ENCODE results near the gene PDLIM1. TPM values are rescaled to one million over a fixed set of nuclear protein-coding genes. Genes with fewer than 3 reads are reported as not detected.

PDLIM1 gene
- total and polyA plus RNA-seq, 9 of the 15 experiments (the other 6 are each of a cell fraction or from before 2014, with no cell fraction given), result 19.8 to 164 (median 39.1) TPM

GRCh38 chr10:95297402-95297801 is 6.6 kb upstream of the PDLIM1 start (continued):
- TF ChIP-seq ZNF165 (CRISPR knock-in tag; IDR thresholded peaks at IDR 0.05; ENCODE audit: borderline replicate concordance), result no peak
- no peak for TF ChIP-seq SIX5 (IDR thresholded peaks at IDR 0.05; ENCODE audit: borderline replicate concordance in 1 of 2, insufficient read depth in 1 of 2, low read depth in 1 of 2, low read length in 2 of 2)
- no peak for TF ChIP-seq XRCC5 (IDR thresholded peaks at IDR 0.05; ENCODE audit: low read depth, low read length)
- no peak for TF ChIP-seq ZBTB40 (IDR thresholded peaks at IDR 0.05)
- TF ChIP-seq ZBTB40 (CRISPR knock-in tag; IDR thresholded peaks at IDR 0.05), result no peak
- peak in 1 of 2 experiments; percentile 28; a peak in 1 of 3 replicates for TF ChIP-seq CBX3 (IDR thresholded peaks at IDR 0.05; ENCODE audit: borderline replicate concordance in 1 of 2, low read length in 2 of 2)
- TF ChIP-seq NCOA6 (IDR thresholded peaks at IDR 0.05), result no peak
- no peak for TF ChIP-seq HDAC8 (tag; IDR thresholded peaks at IDR 0.05)
- TF ChIP-seq FUS (optimal IDR thresholded peaks at IDR 0.05; ENCODE audit: low read depth, low read length), result no peak
- TF ChIP-seq ZFP91 (CRISPR knock-in tag; IDR thresholded peaks at IDR 0.05), result no peak
- peak; percentile 84 for TF ChIP-seq LEF1 (IDR thresholded peaks at IDR 0.05)
- TF ChIP-seq RBM15 (IDR thresholded peaks at IDR 0.05; ENCODE audit: insufficient read depth, low read length), result no peak
- TF ChIP-seq DIDO1 (tag; IDR thresholded peaks at IDR 0.05; ENCODE audit: low read depth), result no peak
- no peak for TF ChIP-seq MYNN (IDR thresholded peaks at IDR 0.05)
- no peak for TF ChIP-seq MYNN (CRISPR knock-in tag; IDR thresholded peaks at IDR 0.05)
- TF ChIP-seq PCBP2 (IDR thresholded peaks at IDR 0.05; ENCODE audit: low read depth, low read length, poor library complexity, severe bottlenecking), result no peak
- peak; percentile 60; the same call in 1 of the 2 replicates for TF ChIP-seq JUND (IDR thresholded peaks at IDR 0.05; ENCODE audit: borderline replicate concordance, low read depth, low read length)
- peak; percentile 28; the same call in 1 of the 3 replicates for TF ChIP-seq JUND (tag; IDR thresholded peaks at IDR 0.05; ENCODE audit: borderline replicate concordance, low read depth, low read length)
- no peak for TF ChIP-seq CHCHD3 (CRISPR knock-in tag; IDR thresholded peaks at IDR 0.05)

Data from K562 (cell line).